Neural cell (in vitro differentiated cells): ENCODE data around the gene SEC24D. TPM values are rescaled to one million over a fixed set of nuclear protein-coding genes. Genes with fewer than 3 reads are reported as not detected.

Source experiments
- H2AFZ ChIP-seq: fragments of 200-600, 300-800 bp; sonication (generic), shearing (Covaris generic); 2 replicates; pipeline ENCODE4 v1.6.0; 2014; ENCODE audit warnings: low read depth, mild to moderate bottlenecking, antibody characterized with exemption, low read length, moderate library complexity
- H3F3A ChIP-seq: fragments of 200-600 bp; shearing (Covaris generic); 2 replicates; pipeline ENCODE4 v1.6.1; 2016; ENCODE audit warnings: mild to moderate bottlenecking, moderate library complexity, mixed read lengths, antibody characterized with exemption, low read length; ENCODE audit not compliant: insufficient read depth, poor library complexity, severe bottlenecking
- H3K27ac ChIP-seq: fragments of 200-600, 300-800 bp; sonication (generic), shearing (Covaris generic); 2 replicates; pipeline ENCODE4 v1.5.1; 2014; ENCODE audit warnings: mild to moderate bottlenecking, low read length, moderate library complexity
- H3K27me3 ChIP-seq: fragments of 300-800, 200-600 bp; sonication (generic), shearing (Covaris generic); 2 replicates; pipeline ENCODE4 v1.6.0; 2014; ENCODE audit warnings: mild to moderate bottlenecking, low read depth, low read length, moderate library complexity; ENCODE audit not compliant: insufficient read depth
- H3K36me3 ChIP-seq: fragments of 300-800, 200-600 bp; sonication (generic), shearing (Covaris generic); 2 replicates; pipeline ENCODE4 v1.5.1; 2014; ENCODE audit warnings: mild to moderate bottlenecking, antibody characterized with exemption, low read length, moderate library complexity; ENCODE audit not compliant: insufficient read depth
- H3K4me2 ChIP-seq: fragments of 300-800, 200-600 bp; sonication (generic), shearing (Covaris generic); 2 replicates; pipeline ENCODE4 v1.6.0; 2014; ENCODE audit warnings: mild to moderate bottlenecking, low read length
- H3K4me3 ChIP-seq: fragments of 300-800, 200-600 bp; sonication (generic), shearing (Covaris generic); 2 replicates; pipeline ENCODE4 v1.5.1; 2014; ENCODE audit warnings: mild to moderate bottlenecking, low read length, moderate library complexity
- H3K79me2 ChIP-seq: fragments of 200-600 bp; shearing (Covaris generic); replicated peaks from 2 replicates; pipeline ENCODE4 v1.6.0; 2014; ENCODE audit warnings: mild to moderate bottlenecking, low read length, moderate library complexity; ENCODE audit not compliant: insufficient read depth
- H3K9ac ChIP-seq: fragments of 300-800, 200-600 bp; sonication (generic), shearing (Covaris generic); 2 replicates; pipeline ENCODE4 v1.6.1; 2016; ENCODE audit warnings: mild to moderate bottlenecking, low read length, mixed read lengths
- H3K9me2 ChIP-seq: fragments of 200-600 bp; shearing (Covaris generic); 2 replicates; pipeline ENCODE4 v1.6.1; 2016; ENCODE audit warnings: mild to moderate bottlenecking, low read length, mixed read lengths; ENCODE audit not compliant: insufficient read depth
- H3K9me3 ChIP-seq: fragments of 200-600, 300-800 bp; sonication (generic), shearing (Covaris generic); 2 replicates; pipeline ENCODE4 v1.6.1; 2016; ENCODE audit warnings: mild to moderate bottlenecking, mixed run types, low read length, moderate library complexity, mixed read lengths
- H4K20me1 ChIP-seq: fragments of 200-600 bp; shearing (Covaris generic); 2 replicates; pipeline ENCODE4 v1.6.1; 2016; ENCODE audit warnings: mild to moderate bottlenecking, mixed run types; ENCODE audit not compliant: insufficient read depth
- CTCF ChIP-seq: fragments of 450-650 bp; IDR thresholded peaks from 2 replicates; pipeline ENCODE4 v1.5.1; 2014; ENCODE audit warnings: antibody characterized with exemption, mild to moderate bottlenecking, moderate library complexity; ENCODE audit not compliant: poor library complexity, severe bottlenecking
- EP300 ChIP-seq: fragments of 450-650 bp; conservative IDR thresholded peaks from 2 replicates; pipeline ENCODE4 v1.6.1; 2014; ENCODE audit warnings: antibody characterized with exemption, mild to moderate bottlenecking, moderate library complexity; ENCODE audit not compliant: poor library complexity, severe bottlenecking
- EZH2 ChIP-seq: fragments of 200-600, 300-800 bp; shearing (Covaris generic), sonication (generic); IDR thresholded peaks from 2 replicates; pipeline ENCODE4 v1.6.1; 2014; ENCODE audit warnings: antibody characterized with exemption, low read length, borderline replicate concordance, mild to moderate bottlenecking; ENCODE audit not compliant: insufficient read depth, poor library complexity, severe bottlenecking
- MXI1 ChIP-seq: fragments of 450-650 bp; conservative IDR thresholded peaks from 2 replicates; pipeline ENCODE4 v1.6.1; 2014; ENCODE audit warnings: antibody characterized with exemption, mild to moderate bottlenecking; ENCODE audit not compliant: poor library complexity, severe bottlenecking
- POLR2AphosphoS5 ChIP-seq: IDR thresholded peaks from 2 replicates; pipeline ENCODE4 v1.6.1; 2012
- RAD21 ChIP-seq: fragments of 450-650 bp; conservative IDR thresholded peaks from 2 replicates; pipeline ENCODE4 v1.6.1; 2014; ENCODE audit warnings: antibody characterized with exemption, mild to moderate bottlenecking, moderate library complexity
- REST ChIP-seq: IDR thresholded peaks from 2 replicates; pipeline ENCODE4 v1.6.1; 2012; ENCODE audit warnings: borderline replicate concordance
- SMC3 ChIP-seq: fragments of 450-650 bp; conservative IDR thresholded peaks from 2 replicates; pipeline ENCODE4 v1.6.1; 2014; ENCODE audit warnings: antibody characterized with exemption, mild to moderate bottlenecking, moderate library complexity; ENCODE audit not compliant: poor library complexity
- TAF1 ChIP-seq: IDR thresholded peaks from 2 replicates; pipeline ENCODE4 v1.6.1; 2012; ENCODE audit warnings: low read depth
- polyA plus RNA-seq: library from polyadenylated mRNA; depleted of rRNA; stranded (reverse); fragments of >200 nt; gene quantifications from 2 replicates; pipeline ENCODE4 v1.2.3, GENCODE V29; 2014

The SEC24D gene
- polyA plus RNA-seq, 1 donor from 2014 or later, result 7.8 TPM

GRCh38 chr4:118867311-118868067 lies 31.6 kb upstream of the SEC24D start:
- no peaks in the 10 kb centered on the region for H3K9me2 ChIP-seq
- no peaks in the 10 kb centered on the region for H3K36me3 ChIP-seq
- no peaks in the 10 kb centered on the region for H3K79me2 ChIP-seq
- no peaks in the 10 kb centered on the region for H3F3A ChIP-seq
- H4K20me1 ChIP-seq, result no peaks in the 10 kb centered on the region
- TF ChIP-seq POLR2AphosphoS5 (no peak), RAD21 (no peak), EP300 (no peak), TAF1 (no peak), MXI1 (no peak), REST (no peak)
- no peak overlapping the region for H3K9ac ChIP-seq
- H3K4me2 ChIP-seq, result no peak overlapping the region
- H2AFZ ChIP-seq, result no peak overlapping the region
- no peaks in the 10 kb centered on the region for H3K9me3 ChIP-seq
- H3K27ac ChIP-seq, result no peak overlapping the region
- H3K4me3 ChIP-seq, result no peak overlapping the region
- H3K27me3 ChIP-seq, result no peaks in the 10 kb centered on the region

- H3K27me3 ChIP-seq, result no peaks in the 10 kb centered on the region
- no peaks in the 10 kb centered on the region for H3F3A ChIP-seq
- no peak overlapping the region for H3K9ac ChIP-seq
- H4K20me1 ChIP-seq, result no peaks in the 10 kb centered on the region
- no peak overlapping the region for H3K4me2 ChIP-seq
- H3K9me3 ChIP-seq, result no peaks in the 10 kb centered on the region
- no peak overlapping the region for H2AFZ ChIP-seq
- H3K27ac ChIP-seq, result no peak overlapping the region
- H3K4me3 ChIP-seq, result no peak overlapping the region
- H3K9me2 ChIP-seq, result no peaks in the 10 kb centered on the region
- no peaks in the 10 kb centered on the region for H3K36me3 ChIP-seq
- TF ChIP-seq EZH2 (no peak), RAD21 (no peak), MXI1 (no peak), REST (no peak), EP300 (no peak), TAF1 (no peak), CTCF (no peak), SMC3 (no peak), POLR2AphosphoS5 (no peak)
- H3K79me2 ChIP-seq, result no peaks in the 10 kb centered on the region
These were observed 30.5 kb upstream of the SEC24D start for GRCh38 chr4:118866442-118866841.
